ENCODE results near the gene SLC22A25. TPM values are rescaled to one million over a fixed set of nuclear protein-coding genes. Genes with fewer than 3 reads are reported as not detected.

The SLC22A25 gene
- total and polyA plus RNA-seq, 2 of the 13 experiments (the other 11 are each of a cell fraction or from before 2014, with no cell fraction given): 0.18 to 0.42 TPM

GRCh38 chr11:63289658-63290057, 46.3 kb upstream of the SLC22A25 start (continued):
- TF ChIP-seq, protein P1, sequence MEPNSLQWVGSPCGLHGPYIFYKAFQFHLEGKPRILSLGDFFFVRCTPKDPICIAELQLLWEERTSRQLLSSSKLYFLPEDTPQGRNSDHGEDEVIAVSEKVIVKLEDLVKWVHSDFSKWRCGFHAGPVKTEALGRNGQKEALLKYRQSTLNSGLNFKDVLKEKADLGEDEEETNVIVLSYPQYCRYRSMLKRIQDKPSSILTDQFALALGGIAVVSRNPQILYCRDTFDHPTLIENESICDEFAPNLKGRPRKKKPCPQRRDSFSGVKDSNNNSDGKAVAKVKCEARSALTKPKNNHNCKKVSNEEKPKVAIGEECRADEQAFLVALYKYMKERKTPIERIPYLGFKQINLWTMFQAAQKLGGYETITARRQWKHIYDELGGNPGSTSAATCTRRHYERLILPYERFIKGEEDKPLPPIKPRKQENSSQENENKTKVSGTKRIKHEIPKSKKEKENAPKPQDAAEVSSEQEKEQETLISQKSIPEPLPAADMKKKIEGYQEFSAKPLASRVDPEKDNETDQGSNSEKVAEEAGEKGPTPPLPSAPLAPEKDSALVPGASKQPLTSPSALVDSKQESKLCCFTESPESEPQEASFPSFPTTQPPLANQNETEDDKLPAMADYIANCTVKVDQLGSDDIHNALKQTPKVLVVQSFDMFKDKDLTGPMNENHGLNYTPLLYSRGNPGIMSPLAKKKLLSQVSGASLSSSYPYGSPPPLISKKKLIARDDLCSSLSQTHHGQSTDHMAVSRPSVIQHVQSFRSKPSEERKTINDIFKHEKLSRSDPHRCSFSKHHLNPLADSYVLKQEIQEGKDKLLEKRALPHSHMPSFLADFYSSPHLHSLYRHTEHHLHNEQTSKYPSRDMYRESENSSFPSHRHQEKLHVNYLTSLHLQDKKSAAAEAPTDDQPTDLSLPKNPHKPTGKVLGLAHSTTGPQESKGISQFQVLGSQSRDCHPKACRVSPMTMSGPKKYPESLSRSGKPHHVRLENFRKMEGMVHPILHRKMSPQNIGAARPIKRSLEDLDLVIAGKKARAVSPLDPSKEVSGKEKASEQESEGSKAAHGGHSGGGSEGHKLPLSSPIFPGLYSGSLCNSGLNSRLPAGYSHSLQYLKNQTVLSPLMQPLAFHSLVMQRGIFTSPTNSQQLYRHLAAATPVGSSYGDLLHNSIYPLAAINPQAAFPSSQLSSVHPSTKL (CRISPR knock-in tag; IDR thresholded peaks at IDR 0.05): peak; percentile 90
- TF ChIP-seq SOX5 (CRISPR knock-in tag; IDR thresholded peaks at IDR 0.05; ENCODE audit: borderline replicate concordance) (peak; percentile 52; the same call in 1 of the 2 replicates), MTF2 (CRISPR knock-in tag; IDR thresholded peaks at IDR 0.05; ENCODE audit: borderline replicate concordance) (no peak), HMG20B (CRISPR knock-in tag; conservative IDR thresholded peaks at IDR 0.05) (no peak), FOXP1 (IDR thresholded peaks at IDR 0.05) (no peak), FOXP1 (CRISPR knock-in tag; IDR thresholded peaks at IDR 0.05) (peak; percentile 83), AHDC1 (CRISPR knock-in tag; IDR thresholded peaks at IDR 0.05; ENCODE audit: borderline replicate concordance) (peak; percentile 90; the same call in 1 of the 2 replicates), ZNF781 (CRISPR knock-in tag; IDR thresholded peaks at IDR 0.05; ENCODE audit: borderline replicate concordance, not compliant biosample characterization) (no peak), ELF3 (CRISPR knock-in tag; IDR thresholded peaks at IDR 0.05) (0 out of 2 replicates have a peak, but pooled peaks have one; percentile 13), MEF2D (CRISPR knock-in tag; IDR thresholded peaks at IDR 0.05) (no peak), FOSL1 (CRISPR knock-in tag; IDR thresholded peaks at IDR 0.05; ENCODE audit: borderline replicate concordance) (peak; percentile 65; the same call in 1 of the 2 replicates), POGZ (CRISPR knock-in tag; IDR thresholded peaks at IDR 0.05) (no peak), TBL1XR1 (IDR thresholded peaks at IDR 0.05; ENCODE audit: borderline replicate concordance, low read length, partially characterized antibody) (peak; percentile 26), ZNF207 (IDR thresholded peaks at IDR 0.05; ENCODE audit: borderline replicate concordance) (no peak), RFX1 (IDR thresholded peaks at IDR 0.05) (no peak), ZNF274 (CRISPR knock-in tag; IDR thresholded peaks at IDR 0.05) (no peak), HMG20A (CRISPR knock-in tag; IDR thresholded peaks at IDR 0.05; ENCODE audit: borderline replicate concordance) (peak; percentile 67; the same call in 1 of the 2 replicates)

All from HepG2 (cell line).